ENCODE measurements around the gene HJURP. TPM values are rescaled to one million over a fixed set of nuclear protein-coding genes. Genes with fewer than 3 reads are reported as not detected.

The HJURP gene
- total RNA-seq, 1 donor from 2014 or later = under 0.01 TPM

GRCh38 chr2:233811732-233812131 is 42.6 kb downstream of the HJURP start:
- H3K36me3 ChIP-seq (ENCODE audit: control insufficient read depth, insufficient read depth, low read length) = no peaks in the 10 kb centered on the region
- DNase-seq (ENCODE audit: low read depth) (no peak), FAIRE-seq (no peak)
- H3K4me3 ChIP-seq (ENCODE audit: low read depth, low read length) = no peak overlapping the region
- H3K27me3 ChIP-seq (ENCODE audit: control insufficient read depth, insufficient read depth, low read length) = peaks cover 7% of the 10 kb centered on the region
- TF ChIP-seq CTCF (IDR thresholded peaks at IDR 0.05; ENCODE audit: insufficient read depth, low read length, severe bottlenecking) = no peak

- no peak for TF ChIP-seq CTCF (IDR thresholded peaks at IDR 0.05; ENCODE audit: insufficient read depth, low read length, severe bottlenecking)
- Histone ChIP-seq H3K27me3 (ENCODE audit: control insufficient read depth, insufficient read depth, low read length) (peaks cover 7% of the 10 kb centered on the region), H3K4me3 (ENCODE audit: low read depth, low read length) (no peak overlapping the region), H3K36me3 (ENCODE audit: control insufficient read depth, insufficient read depth, low read length) (no peaks in the 10 kb centered on the region)
- DNase-seq (ENCODE audit: low read depth) (no peak), FAIRE-seq (no peak)
Observed at GRCh38 chr2:233811087-233811486, 43.2 kb downstream of the HJURP start.

- no peak for FAIRE-seq
- H3K4me3 ChIP-seq (ENCODE audit: low read depth, low read length) = no peak overlapping the region
- no peak for DNase-seq (ENCODE audit: low read depth)
- peaks cover 7% of the 10 kb centered on the region for H3K27me3 ChIP-seq (ENCODE audit: control insufficient read depth, insufficient read depth, low read length)
- H3K36me3 ChIP-seq (ENCODE audit: control insufficient read depth, insufficient read depth, low read length) = no peaks in the 10 kb centered on the region
- TF ChIP-seq CTCF (IDR thresholded peaks at IDR 0.05; ENCODE audit: insufficient read depth, low read length, severe bottlenecking) = no peak
Observed at GRCh38 chr2:233810385-233810784, 44.0 kb downstream of the HJURP start.

- FAIRE-seq (no peak), DNase-seq (ENCODE audit: low read depth) (no peak)
- no peaks in the 10 kb centered on the region for H3K36me3 ChIP-seq (ENCODE audit: control insufficient read depth, insufficient read depth, low read length)
- no peak for TF ChIP-seq CTCF (IDR thresholded peaks at IDR 0.05; ENCODE audit: insufficient read depth, low read length, severe bottlenecking)
- no peak overlapping the region for H3K4me3 ChIP-seq (ENCODE audit: low read depth, low read length)
- peaks cover 5% of the 10 kb centered on the region for H3K27me3 ChIP-seq (ENCODE audit: control insufficient read depth, insufficient read depth, low read length)
Observed at GRCh38 chr2:233807966-233808935, 46.1 kb downstream of the HJURP start.

- FAIRE-seq (no peak), DNase-seq (ENCODE audit: low read depth) (no peak)
Observed at GRCh38 chr2:233807215-233807865, 47.0 kb downstream of the HJURP start.

More at GRCh38 chr2:233807215-233807865, 47.0 kb downstream of the HJURP start:
- TF ChIP-seq CTCF (IDR thresholded peaks at IDR 0.05; ENCODE audit: insufficient read depth, low read length, severe bottlenecking) = no peak
- Histone ChIP-seq H3K27me3 (ENCODE audit: control insufficient read depth, insufficient read depth, low read length) (peaks cover 5% of the 10 kb centered on the region), H3K4me3 (ENCODE audit: low read depth, low read length) (no peak overlapping the region), H3K36me3 (ENCODE audit: control insufficient read depth, insufficient read depth, low read length) (no peaks in the 10 kb centered on the region)
